HG02943 (cell line): ENCODE measurements around the gene NPR1.
"Not testable (repeated sequence)": the region's sequence is repeated elsewhere in the genome, so short reads cannot be mapped to it uniquely, and the experiment has no call there.

ENCODE experiments used
- ATAC-seq: cut with Tn5 transposase; IDR thresholded peaks from one replicate; pipeline ENCODE4 v1.9.1; 2021; ENCODE audit warnings: mild to moderate bottlenecking, low read depth, moderate library complexity; ENCODE audit not compliant: unreplicated experiment

Gene NPR1

DNA sequence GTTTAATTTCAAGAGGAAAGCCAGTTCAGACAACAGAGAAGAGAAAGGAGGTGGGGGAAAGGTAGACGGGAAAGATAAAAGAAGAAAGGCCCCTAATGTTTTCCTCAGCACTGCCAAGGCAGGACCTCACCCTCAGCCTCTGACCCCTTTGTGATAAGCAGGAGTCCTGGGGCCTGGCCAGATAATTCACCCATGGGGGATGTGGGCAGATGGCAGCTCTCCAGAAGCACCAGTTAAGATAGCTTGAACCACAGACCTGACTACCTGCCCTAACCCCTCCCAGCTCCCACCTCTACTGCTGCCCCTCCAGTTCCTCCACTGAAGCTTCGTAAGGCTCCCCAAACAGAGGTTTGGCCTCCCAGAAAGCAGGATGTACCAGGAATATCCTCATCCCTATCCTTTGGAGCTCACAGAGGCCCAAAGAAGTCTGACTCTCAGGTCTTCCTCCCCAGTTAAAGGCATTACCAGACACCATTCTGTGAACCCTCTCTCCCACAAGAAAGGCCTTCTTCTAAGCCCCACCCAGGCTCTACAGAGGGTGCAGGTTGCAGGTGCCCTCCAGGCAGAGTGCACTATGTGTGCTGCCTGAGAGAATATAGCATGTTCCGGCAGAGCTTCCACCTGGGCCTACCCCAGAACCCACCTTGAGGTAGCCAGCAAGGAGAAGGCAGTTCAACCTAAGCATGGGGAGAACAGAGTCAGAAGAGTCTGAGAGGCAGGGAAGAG, 29.2 kb upstream of the NPR1 start:
- ATAC-seq = no peak

DNA sequence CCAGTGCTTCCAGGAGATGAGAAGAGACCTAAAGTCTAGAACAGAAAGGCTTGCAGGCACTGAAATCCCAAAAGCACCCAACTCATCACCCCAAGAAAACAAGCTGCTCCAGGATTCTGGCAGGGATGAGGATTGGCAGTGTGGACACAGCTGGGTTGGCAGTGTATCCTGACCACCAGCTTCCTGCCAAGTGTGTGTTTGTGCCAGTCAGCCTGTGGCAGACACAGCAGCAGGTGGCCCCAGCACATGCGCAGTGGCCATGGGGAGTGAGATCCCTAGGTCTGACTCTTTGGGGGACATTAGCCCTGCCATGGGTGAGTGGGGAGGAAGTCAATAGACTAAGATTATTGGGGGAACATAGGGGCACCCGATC, 28.6 kb upstream of the NPR1 start:
- ATAC-seq = no peak

DNA sequence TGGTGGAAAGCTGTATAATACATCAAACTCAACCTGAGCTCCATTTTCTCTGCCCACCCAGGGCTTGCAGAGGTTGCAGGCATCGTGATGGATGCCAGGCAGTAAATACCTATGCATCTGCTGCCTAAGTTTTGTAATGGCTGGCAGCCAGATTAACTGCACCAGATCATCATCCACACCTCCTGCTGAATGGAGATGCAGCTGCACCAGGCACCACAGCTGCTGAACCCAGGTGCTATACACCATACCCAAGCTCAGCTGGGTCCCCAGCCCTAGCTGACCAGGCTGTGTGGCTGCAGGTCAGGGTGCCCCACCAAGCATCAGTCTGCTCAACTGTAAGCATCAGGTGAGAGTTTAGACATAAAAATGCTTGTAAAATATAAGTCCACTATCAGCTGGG, 26.7 kb upstream of the NPR1 start:
- no peak for ATAC-seq

GRCh38 chr1:153652805-153653500, 25.5 kb upstream of the NPR1 start:
- ATAC-seq = no peak

DNA sequence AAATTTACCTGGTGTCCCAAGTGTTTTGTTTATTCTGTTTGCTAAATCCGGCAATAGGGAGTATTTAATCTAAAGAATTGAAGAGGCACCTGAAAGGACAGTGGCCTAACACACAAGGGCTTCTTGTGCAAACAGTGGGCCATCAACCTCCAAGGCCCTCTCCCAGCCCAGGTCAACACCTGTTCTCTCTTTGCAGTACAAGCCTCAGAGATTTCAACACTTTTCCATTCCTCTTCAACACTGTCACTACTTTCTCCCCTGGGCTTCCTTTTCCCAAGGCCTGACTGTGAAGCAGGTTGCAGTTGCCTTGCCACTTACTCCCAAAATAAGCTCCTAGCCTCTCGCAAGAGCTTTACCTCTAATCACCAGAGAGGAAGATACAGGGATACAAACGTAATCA, 23.2 kb upstream of the NPR1 start:
- ATAC-seq = no peak

DNA sequence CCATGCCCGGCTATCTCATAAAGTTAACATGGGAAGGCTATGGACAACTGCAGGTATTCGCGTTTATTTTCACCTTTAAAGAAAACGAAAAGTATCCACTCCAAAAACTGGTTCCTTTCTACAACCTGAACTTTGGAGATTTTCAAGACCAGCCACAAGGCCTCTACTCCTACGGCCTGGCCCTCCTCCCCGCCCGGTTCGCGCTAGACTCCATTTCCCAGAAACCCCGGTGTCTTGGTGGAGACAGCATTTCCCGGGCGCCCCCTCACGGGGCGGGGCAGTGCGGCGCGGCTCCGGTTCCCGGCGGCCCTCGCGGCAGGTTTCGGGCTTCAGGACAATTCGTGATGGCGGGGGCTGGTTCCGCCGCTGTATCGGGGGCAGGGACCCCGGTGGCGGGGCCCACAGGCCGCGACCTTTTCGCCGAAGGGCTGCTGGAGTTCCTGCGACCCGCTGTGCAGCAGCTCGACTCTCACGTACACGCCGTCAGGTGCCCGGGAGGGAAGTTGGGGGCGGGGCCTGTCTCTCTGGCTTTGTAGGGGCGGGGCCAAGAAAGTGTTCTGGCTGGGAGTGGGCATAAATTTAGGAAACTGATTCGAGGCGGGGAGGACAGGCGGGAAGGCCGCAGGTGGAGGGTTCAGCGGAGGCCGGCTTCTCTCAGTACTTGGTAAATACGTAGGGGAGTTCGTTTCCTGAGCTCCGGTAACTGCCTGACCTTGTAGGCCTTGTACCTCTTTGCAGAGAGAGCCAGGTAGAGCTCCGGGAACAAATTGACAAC, 19.9 kb upstream of the NPR1 start, which contains the start of gene SNAPIN:
Gene SNAPIN (plus strand): TSS at position 304 of the 775 bp plus-strand sequence. CDS start 41 bp downstream, at position 345.
- peak; percentile 84 for ATAC-seq

- ATAC-seq = no peak
Observed at GRCh38 chr1:153659175-153659534, 19.3 kb upstream of the NPR1 start.

- no peak for ATAC-seq
Observed at GRCh38 chr1:153659656-153660055, 18.8 kb upstream of the NPR1 start.

DNA sequence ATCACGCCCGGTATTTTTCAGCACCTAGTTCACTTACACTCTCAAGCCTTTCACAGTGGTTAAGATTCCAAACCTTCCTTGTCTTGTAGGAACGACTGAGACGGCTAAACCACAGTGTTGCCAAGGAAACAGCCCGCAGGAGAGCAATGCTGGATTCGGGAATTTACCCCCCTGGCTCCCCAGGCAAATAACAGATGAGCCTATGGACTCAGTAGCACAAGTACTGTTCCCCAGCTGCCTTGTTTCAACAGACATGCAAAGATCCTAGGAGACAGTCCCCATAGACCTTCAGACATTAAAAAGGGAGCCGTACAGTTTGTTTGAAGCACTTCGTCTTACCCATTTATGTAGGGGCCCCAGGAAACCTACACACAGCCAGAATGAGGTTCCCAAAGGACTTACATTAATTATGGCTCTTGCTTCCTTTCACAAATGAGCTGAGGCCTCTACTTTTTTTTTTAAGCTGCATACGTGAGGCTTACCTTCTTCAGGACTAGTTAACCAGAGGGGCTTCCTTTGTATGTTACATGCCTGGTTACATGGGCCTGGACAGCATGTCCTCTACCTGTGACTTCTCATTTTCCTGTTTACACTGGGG, 17.3 kb upstream of the NPR1 start:
- ATAC-seq = no peak

DNA sequence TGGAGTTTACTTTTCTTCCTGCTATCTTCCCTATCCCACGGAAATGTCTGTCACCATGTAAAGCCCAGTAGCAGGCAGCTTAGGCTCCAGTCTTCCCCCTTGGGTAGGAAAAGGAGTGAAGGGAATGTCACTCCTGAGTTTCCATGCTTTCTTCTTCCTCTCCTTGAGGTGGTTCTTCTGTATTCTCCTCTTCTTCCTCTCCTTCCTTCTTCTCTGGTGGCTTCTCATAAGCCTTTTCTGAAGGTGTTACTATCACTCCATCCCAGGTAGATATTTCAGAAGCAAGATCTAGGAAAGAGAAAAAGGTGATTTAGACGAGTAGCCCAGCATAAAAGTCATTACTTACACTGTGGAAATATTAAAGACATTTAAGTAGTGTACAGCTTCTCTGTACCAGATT, 16.2 kb upstream of the NPR1 start:
- ATAC-seq = no peak

DNA sequence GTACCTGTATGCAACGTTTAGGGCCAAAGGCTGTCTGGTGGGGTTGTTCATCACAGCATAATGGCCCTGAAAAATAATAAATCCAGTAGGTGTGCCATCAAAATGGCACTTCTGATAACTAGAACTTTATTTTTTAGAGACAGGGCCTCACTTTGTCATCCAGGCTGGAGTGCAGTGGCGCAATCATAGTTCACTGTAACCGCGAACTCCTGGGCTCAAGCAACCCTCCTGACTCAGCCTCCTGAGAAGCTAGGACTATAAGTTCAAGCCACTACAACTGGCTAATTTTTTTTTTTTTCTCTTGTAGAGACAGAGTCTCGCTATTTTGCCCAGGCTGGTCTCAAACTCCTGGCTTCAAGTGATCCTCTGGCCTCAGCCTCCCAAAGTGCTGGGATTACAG, 15.3 kb upstream of the NPR1 start:
- ATAC-seq = no peak

DNA sequence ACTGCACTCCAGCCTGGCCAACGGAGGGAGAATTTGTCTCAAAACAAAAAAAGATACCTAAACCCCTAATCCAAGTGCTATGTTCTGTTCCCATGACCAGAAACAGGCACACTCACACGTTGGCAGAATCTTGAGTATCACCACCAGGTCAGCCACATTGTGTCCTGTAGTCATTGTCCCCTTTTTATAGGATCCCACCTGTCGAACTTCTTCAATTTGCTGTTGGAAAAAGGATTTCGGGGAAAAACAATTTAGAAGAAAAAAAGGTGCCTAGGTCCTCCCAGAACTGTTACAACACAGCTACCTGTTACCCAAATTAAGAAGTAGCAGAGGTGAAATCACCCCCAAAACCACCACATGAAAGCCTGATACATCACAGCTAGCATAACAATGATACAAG, 11.0 kb upstream of the NPR1 start:
- no peak for ATAC-seq

DNA sequence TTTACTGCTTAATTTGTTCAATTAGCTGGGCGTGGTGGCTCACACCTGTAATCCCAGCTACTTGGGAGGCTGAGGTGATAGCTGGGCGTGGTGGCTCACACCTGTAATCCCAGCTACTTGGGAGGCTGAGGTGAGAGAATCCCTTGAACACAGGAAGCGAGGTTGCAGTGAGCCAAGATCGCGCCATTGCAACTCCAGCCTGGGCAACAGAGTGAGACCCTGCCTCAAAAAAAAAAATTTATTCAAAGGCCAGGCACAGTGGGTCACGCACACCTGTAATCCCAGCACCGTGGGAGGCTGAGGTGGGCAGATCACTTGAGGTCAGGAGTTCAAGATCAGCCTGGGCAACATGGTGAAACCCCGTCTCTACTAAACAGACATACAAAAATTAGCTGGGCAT, 9.8 kb upstream of the NPR1 start:
- not testable (repeated sequence) for ATAC-seq

DNA sequence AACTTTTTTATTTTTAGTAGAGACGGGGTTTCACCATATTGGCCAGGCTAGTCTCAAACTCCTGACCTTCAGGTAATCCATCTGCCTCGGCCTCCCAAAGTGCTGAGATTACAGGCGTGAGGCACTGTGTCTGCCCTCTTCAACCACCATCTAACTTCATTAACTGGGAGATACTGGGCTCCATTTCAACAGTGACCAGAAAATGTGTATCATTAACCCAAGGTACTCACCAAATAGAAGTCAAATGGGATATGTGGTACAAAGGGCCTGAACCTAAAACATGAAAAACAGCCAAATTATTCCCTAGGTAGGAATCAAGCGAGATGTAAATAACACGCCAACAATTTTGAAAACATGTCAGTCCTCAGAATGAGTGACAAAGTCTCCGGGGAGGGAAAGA, 8.9 kb upstream of the NPR1 start:
- no peak for ATAC-seq

DNA sequence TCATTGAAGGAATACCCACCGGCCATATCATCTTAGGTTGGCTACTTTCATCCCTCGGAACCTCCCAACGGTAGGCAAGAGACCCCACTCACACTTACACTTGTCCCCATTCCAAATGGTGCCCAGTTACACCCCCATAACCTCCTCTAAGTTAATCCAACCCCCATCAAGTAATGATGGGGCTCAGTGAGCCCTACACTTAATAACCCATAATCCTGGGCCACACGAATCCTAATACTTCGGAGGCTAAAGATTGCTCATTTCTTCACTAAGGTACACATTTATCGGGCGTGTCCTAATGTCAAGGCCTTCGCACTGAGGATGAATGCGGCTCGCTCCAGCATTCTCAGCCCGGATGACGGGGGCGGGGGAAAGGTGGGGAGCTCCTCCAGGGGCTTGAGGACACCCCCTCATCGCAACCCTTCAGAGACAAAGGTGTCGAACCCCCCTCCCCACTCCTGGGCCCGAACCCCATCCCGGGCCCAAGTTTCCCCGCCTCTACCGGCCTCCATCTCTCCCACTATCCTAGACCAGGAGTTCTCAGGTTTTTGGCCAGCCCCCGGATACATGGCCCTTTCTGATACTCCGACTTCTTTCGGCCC, 8.1 kb upstream of the NPR1 start:
- no peak for ATAC-seq

- ATAC-seq = peak; percentile 95
Observed at GRCh38 chr1:153670859-153671627, 7.4 kb upstream of the NPR1 start, which contains the start of gene ILF2. Gene ILF2 (minus strand): TSS chr1:153670993. CDS start chr1:153670922, 71 bp downstream.

GRCh38 chr1:153671628-153672353, 6.7 kb upstream of the NPR1 start:
- ATAC-seq = not testable (repeated sequence)

- ATAC-seq = no peak
Observed at GRCh38 chr1:153673511-153673910, 5.0 kb upstream of the NPR1 start.
